ENCODE data around the gene TALDO1. TPM values are rescaled to one million over a fixed set of nuclear protein-coding genes. Genes with fewer than 3 reads are reported as not detected.

Gene TALDO1
- total RNA-seq, 1 donor from 2014 or later = 207 TPM

DNA sequence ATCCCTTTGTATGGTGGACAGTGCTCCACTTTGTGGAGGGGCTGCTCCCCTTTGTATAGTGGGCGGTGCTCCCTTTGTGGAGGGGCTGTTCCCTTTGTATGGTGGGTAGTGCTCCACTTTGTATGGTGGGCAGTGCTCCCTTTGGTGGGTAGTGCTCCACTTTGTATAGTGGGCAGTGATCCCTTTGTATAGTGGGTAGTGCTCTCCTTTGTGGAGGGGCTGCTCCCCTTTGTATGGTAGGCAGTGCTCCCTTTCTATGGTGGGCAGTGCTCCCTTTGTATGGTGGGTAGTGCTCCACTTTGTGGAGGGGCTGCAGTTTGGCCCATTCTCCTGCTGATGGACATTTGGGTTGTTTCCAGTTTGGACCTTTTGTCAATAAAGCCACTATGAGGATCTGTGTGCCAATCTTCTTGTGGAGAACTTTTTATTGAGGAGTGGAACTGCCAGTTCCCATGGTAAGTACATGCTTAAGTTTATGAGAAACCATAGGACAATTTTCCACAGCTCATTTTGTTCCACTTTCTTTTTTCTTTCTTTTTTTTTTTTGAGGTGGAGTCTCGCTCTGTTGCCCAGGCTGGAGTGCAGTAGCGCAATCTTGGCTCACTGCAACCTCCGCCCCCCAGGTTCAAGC is 4.6 kb upstream of the TALDO1 start:
- no peaks in the 10 kb centered on the region for H3K36me3 ChIP-seq (ENCODE audit: control insufficient read depth, insufficient read depth, low read length)
- DNase-seq (ENCODE audit: low read depth) = no peak
- no peaks in the 10 kb centered on the region for H3K27me3 ChIP-seq (ENCODE audit: control insufficient read depth, insufficient read depth, low read length)
- no peak overlapping the region for H3K4me3 ChIP-seq (ENCODE audit: low read depth, low read length)
- TF ChIP-seq, protein P1, sequence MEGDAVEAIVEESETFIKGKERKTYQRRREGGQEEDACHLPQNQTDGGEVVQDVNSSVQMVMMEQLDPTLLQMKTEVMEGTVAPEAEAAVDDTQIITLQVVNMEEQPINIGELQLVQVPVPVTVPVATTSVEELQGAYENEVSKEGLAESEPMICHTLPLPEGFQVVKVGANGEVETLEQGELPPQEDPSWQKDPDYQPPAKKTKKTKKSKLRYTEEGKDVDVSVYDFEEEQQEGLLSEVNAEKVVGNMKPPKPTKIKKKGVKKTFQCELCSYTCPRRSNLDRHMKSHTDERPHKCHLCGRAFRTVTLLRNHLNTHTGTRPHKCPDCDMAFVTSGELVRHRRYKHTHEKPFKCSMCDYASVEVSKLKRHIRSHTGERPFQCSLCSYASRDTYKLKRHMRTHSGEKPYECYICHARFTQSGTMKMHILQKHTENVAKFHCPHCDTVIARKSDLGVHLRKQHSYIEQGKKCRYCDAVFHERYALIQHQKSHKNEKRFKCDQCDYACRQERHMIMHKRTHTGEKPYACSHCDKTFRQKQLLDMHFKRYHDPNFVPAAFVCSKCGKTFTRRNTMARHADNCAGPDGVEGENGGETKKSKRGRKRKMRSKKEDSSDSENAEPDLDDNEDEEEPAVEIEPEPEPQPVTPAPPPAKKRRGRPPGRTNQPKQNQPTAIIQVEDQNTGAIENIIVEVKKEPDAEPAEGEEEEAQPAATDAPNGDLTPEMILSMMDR (IDR thresholded peaks at IDR 0.05; ENCODE audit: insufficient read depth, low read length, poor library complexity, severe bottlenecking) = no peak

DNA sequence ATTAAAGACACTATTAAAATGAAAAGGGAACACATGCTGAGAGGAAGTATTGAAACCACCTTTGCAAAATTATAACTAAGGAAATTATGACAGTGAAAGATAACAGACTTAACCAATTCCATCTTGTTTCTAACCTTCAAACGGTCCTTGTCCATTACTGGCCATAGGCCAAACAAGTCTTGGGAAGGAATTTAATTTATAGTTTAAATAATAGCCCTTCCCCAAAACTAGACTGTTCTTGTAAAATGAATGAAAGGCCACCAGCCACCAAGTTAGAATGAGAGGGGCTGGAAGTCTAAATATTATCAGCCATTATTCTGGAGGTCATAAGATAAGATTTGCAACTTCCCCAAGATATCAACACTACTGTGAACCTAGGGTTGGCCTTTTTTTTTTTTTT is 1.8 kb upstream of the TALDO1 start:
- TF ChIP-seq, protein P1 (IDR thresholded peaks at IDR 0.05; ENCODE audit: insufficient read depth, low read length, poor library complexity, severe bottlenecking) = no peak
- DNase-seq (ENCODE audit: low read depth) = no peak
- Histone ChIP-seq H3K36me3 (ENCODE audit: control insufficient read depth, insufficient read depth, low read length) (no peaks in the 10 kb centered on the region), H3K4me3 (ENCODE audit: low read depth, low read length) (no peak overlapping the region), H3K27me3 (ENCODE audit: control insufficient read depth, insufficient read depth, low read length) (no peaks in the 10 kb centered on the region)

DNA sequence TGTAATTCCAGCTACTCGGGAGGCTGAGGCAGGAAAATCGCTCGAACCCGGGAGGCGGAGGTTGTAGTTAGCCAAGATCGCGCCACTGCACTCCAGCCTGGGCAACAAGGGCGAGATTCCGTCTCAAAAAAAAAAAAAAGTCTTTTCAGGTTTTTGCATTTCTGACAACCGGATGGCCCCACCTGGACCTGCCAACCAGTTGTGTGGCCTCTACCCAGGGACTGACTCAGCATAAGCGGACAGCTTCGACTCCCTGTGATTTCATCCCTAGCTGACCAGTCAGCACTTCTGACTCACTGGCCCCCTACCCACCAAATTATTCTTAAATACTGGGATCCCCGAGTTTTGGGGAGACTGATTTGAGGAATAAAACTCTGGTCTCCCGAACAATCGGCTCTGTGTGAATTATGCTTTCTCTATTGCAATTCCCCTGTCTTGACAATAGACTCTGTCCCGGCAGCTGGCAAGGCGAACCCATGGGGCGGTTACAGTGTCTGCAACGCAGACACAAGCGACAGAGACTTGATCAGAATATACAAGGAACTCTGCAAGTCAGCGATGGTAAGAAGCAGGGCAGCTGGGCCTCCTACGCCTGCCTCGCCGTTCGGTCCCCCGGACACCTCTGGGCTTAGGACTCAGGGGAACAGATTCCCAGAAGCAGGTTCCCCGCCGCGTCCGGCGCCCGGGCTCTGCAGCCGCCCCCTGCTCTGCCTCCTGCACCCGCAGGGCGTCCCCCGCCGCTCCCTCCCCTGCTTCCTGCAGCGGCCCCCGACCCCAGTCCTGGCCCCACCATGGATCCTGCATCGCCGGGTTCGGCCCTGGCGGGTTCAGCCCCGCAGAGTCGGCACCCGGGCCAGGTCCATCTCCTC is 741 bp upstream of the TALDO1 start:
- Histone ChIP-seq H3K4me3 (ENCODE audit: low read depth, low read length) (peak overlapping the region; percentile 74), H3K36me3 (ENCODE audit: control insufficient read depth, insufficient read depth, low read length) (no peaks in the 10 kb centered on the region), H3K27me3 (ENCODE audit: control insufficient read depth, insufficient read depth, low read length) (no peaks in the 10 kb centered on the region)
- no peak for DNase-seq (ENCODE audit: low read depth)
- TF ChIP-seq, protein P1 (IDR thresholded peaks at IDR 0.05; ENCODE audit: insufficient read depth, low read length, poor library complexity, severe bottlenecking) = no peak

DNA sequence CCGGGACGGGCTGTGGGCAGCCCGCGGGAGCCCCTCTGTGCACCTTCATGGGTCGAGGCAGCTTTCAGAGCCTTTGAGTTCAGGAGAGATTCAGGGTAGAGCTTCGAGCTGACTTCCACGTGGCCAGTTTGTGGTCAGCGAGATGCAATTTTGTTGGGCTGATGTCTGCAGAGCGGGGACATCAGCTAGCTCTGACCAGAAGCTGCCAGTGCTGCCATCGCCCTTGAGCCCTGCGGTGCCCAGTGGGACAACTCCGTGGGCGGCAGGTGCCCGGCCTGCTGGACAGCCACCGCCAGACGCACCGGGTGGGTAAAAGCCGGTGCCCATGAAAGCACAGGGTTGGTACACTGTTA is 719 bp downstream of the TALDO1 start:
- no peaks in the 10 kb centered on the region for H3K27me3 ChIP-seq (ENCODE audit: control insufficient read depth, insufficient read depth, low read length)
- DNase-seq (ENCODE audit: low read depth) = no peak
- TF ChIP-seq, protein P1 (IDR thresholded peaks at IDR 0.05; ENCODE audit: insufficient read depth, low read length, poor library complexity, severe bottlenecking) = no peak
- no peaks in the 10 kb centered on the region for H3K36me3 ChIP-seq (ENCODE audit: control insufficient read depth, insufficient read depth, low read length)
- peak overlapping the region; percentile 85 for H3K4me3 ChIP-seq (ENCODE audit: low read depth, low read length)

DNA sequence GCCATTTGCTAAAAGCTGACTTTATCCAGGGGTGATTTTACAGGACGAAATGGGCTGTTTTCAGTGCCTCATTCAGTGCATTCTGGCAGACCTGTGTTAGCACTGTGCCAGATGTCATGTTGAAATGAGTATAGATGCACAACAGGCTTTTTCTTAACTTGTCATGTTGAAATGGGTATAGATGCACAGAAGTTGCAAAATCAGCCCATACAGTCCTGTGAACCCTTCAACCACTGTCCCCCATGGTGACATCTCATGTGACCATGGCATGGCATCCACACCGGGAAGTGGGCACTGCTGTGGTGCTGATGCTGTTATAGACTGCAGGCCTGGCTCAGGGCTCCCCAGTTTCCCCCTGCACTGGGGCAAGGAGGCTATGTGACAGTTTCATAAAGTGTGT is 2.5 kb downstream of the TALDO1 start:
- no peaks in the 10 kb centered on the region for H3K36me3 ChIP-seq (ENCODE audit: control insufficient read depth, insufficient read depth, low read length)
- TF ChIP-seq, protein P1 (IDR thresholded peaks at IDR 0.05; ENCODE audit: insufficient read depth, low read length, poor library complexity, severe bottlenecking) = no peak
- H3K4me3 ChIP-seq (ENCODE audit: low read depth, low read length) = no peak overlapping the region
- no peak for DNase-seq (ENCODE audit: low read depth)
- no peaks in the 10 kb centered on the region for H3K27me3 ChIP-seq (ENCODE audit: control insufficient read depth, insufficient read depth, low read length)

Data from kidney epithelial cell (primary cell).